Left lung (tissue), 10 donors: ENCODE results near the gene LATS2. TPM values are rescaled to one million over a fixed set of nuclear protein-coding genes. Genes with fewer than 3 reads are reported as not detected.

Source experiments
- ATAC-seq: fragments of 200-7000 bp; cut with Tn5 transposase; one replicate; pipeline ENCODE4 v1.9.1; 2020; ENCODE audit warnings: moderate library complexity
- DNase-seq, 4 donors: peaks; one replicate each; pipeline ENCODE4 v3.0.0-alpha.2; 2013 to 2020
- H3K27ac ChIP-seq, 2 donors: fragments of 200-600 bp; sonication (generic) in 1 of 2; one replicate each; pipeline versions ENCODE4 v1.5.0 to v1.8.0; 2020 to 2021
- H3K27me3 ChIP-seq, 2 donors: fragments of 200-600 bp; sonication (generic) in 1 of 2; one replicate each; pipeline versions ENCODE4 v1.5.0 to v1.8.0; 2020 to 2021
- H3K36me3 ChIP-seq, 2 donors: fragments of 200-600 bp; sonication (generic) in 1 of 2; one replicate each; pipeline versions ENCODE4 v1.5.0 to v1.8.0; 2020 to 2021
- H3K4me1 ChIP-seq, 2 donors: fragments of 200-600 bp; one replicate each; pipeline ENCODE4 v1.8.0; 2021
- H3K4me3 ChIP-seq, 2 donors: fragments of 200-600 bp; sonication (generic) in 1 of 2; one replicate each; pipeline versions ENCODE4 v1.5.0 to v1.8.0; 2020 to 2021; ENCODE audit warnings: mild to moderate bottlenecking in 1 of 2
- H3K9me3 ChIP-seq, 2 donors: fragments of 200-600 bp; sonication (generic) in 1 of 2; one replicate each; pipeline versions ENCODE4 v1.5.0 to v1.8.0; 2020 to 2021
- CTCF ChIP-seq, 2 donors: fragments of 200-600 bp; sonication (generic) in 1 of 2; IDR thresholded peaks; one replicate each; pipeline versions ENCODE4 v1.5.0 to v1.8.0; 2021; ENCODE audit warnings: antibody characterized with exemption in 2 of 2
- intact Hi-C, 2 donors: fragments of 100-400 bp; cut with DNase I; formaldehyde crosslinking; loops; one replicate each; pipeline versions ENCODE4 v1.11.2 to v1.14.2; 2022
- polyA plus RNA-seq, 6 donors: library from polyadenylated mRNA; unstranded; fragments of 120-200 nt; gene quantifications; one replicate each; pipeline ENCODE4 v1.2.1, GENCODE V29; 2013; ENCODE audit not compliant: insufficient read length in 6 of 6
- total RNA-seq, 2 donors: library from RNA; stranded (reverse); fragmentation: NEBNext Ultra II Directional; extraction: Animal tissue kit (Norgen Biotek cat#: 25700); gene quantifications; one replicate each; pipeline ENCODE4 v1.2.1, GENCODE V29; 2021
- donor health status: DM: no; HTN: yes; CAD: no.
- donor health status: DM: no; HTN: no; CAD: no.

LATS2 gene
- total and polyA plus RNA-seq, 8 donors = 13.2 to 31.9 (median 17.0) TPM

GRCh38 chr13:21063031-21063430 is 1.6 kb upstream of the LATS2 start:
- no peak for ATAC-seq
- no peak for TF ChIP-seq CTCF (IDR thresholded peaks at IDR 0.05)
- Histone ChIP-seq H3K36me3 (no peaks in the 10 kb centered on the region), H3K4me3 (no peak overlapping the region), H3K27me3 (no peaks in the 10 kb centered on the region), H3K9me3 (no peaks in the 10 kb centered on the region), H3K4me1 (peaks cover 14 to 51% of the 10 kb centered on the region in 2 donors), H3K27ac (no peak overlapping the region)
- intact Hi-C loops = no loop called here
- no peak for DNase-seq

- DNase-seq (peak; percentile 44 to 88 (median 51)), ATAC-seq (peak; percentile 20)
- no peak for TF ChIP-seq CTCF (IDR thresholded peaks at IDR 0.05)
- peak overlapping the region; percentile 93 for H3K4me3 ChIP-seq
- intact Hi-C loops = no loop called here
- peak overlapping the region; percentile 99 for H3K27ac ChIP-seq
- peaks cover 18 to 55% of the 10 kb centered on the region in 2 donors for H3K4me1 ChIP-seq
- H3K9me3 ChIP-seq = no peaks in the 10 kb centered on the region
- H3K27me3 ChIP-seq = no peaks in the 10 kb centered on the region
- H3K36me3 ChIP-seq = no peaks in the 10 kb centered on the region
These were observed 903 bp downstream of the LATS2 start for GRCh38 chr13:21060338-21061028.

GRCh38 chr13:21059641-21060337 is 1.6 kb downstream of the LATS2 start:
- intact Hi-C loops = no loop called here
- Histone ChIP-seq H3K36me3 (no peaks in the 10 kb centered on the region), H3K27me3 (no peaks in the 10 kb centered on the region), H3K27ac (peak overlapping the region; percentile 99), H3K4me3 (peak overlapping the region; percentile 93), H3K9me3 (no peaks in the 10 kb centered on the region), H3K4me1 (peaks cover 22 to 54% of the 10 kb centered on the region in 2 donors)
- peak in 1 of 4 donors; percentile 75 for DNase-seq
- ATAC-seq = no peak
- no peak for TF ChIP-seq CTCF (IDR thresholded peaks at IDR 0.05)

GRCh38 chr13:21058361-21058760 is 3.0 kb downstream of the LATS2 start:
- no peak for TF ChIP-seq CTCF (IDR thresholded peaks at IDR 0.05)
- intact Hi-C loops = no loop called here
- H3K27ac ChIP-seq = no peak overlapping the region
- DNase-seq (no peak), ATAC-seq (no peak)
- peaks cover 24 to 69% of the 10 kb centered on the region in 2 donors for H3K4me1 ChIP-seq
- no peak overlapping the region for H3K4me3 ChIP-seq
- no peaks in the 10 kb centered on the region for H3K27me3 ChIP-seq
- H3K9me3 ChIP-seq = no peaks in the 10 kb centered on the region
- H3K36me3 ChIP-seq = no peaks in the 10 kb centered on the region

- Histone ChIP-seq H3K4me3 (no peak overlapping the region), H3K27me3 (no peaks in the 10 kb centered on the region), H3K9me3 (no peaks in the 10 kb centered on the region), H3K36me3 (no peaks in the 10 kb centered on the region), H3K27ac (no peak overlapping the region), H3K4me1 (peaks cover 20 to 83% of the 10 kb centered on the region in 2 donors)
- ATAC-seq = no peak
- DNase-seq = no peak
- TF ChIP-seq CTCF (IDR thresholded peaks at IDR 0.05) = no peak
- intact Hi-C loops = no loop called here
These were observed 5.8 kb downstream of the LATS2 start for GRCh38 chr13:21055511-21056045.
